Activated naive CD8-positive, alpha-beta T cell treated with anti-CD3 and anti-CD28 coated beads for 36 hours (primary cell): Measurements from ENCODE around the gene TMIE. TPM values are rescaled to one million over a fixed set of nuclear protein-coding genes. Genes with fewer than 3 reads are reported as not detected.
"Not testable (repeated sequence)": the region's sequence is repeated elsewhere in the genome, so short reads cannot be mapped to it uniquely, and the experiment has no call there.

Experiments used
- DNase-seq: peaks from one replicate; pipeline ENCODE4 v3.0.0; 2021
- H3K27ac Mint-ChIP-seq: one replicate; pipeline ENCODE4 v1.8.0; 2022; ENCODE audit warnings: mild to moderate bottlenecking, moderate library complexity, mixed read lengths
- H3K27me3 Mint-ChIP-seq: one replicate; pipeline ENCODE4 v1.8.0; 2022; ENCODE audit warnings: mild to moderate bottlenecking, mixed read lengths
- H3K36me3 Mint-ChIP-seq: one replicate; pipeline ENCODE4 v1.8.0; 2021; ENCODE audit warnings: mild to moderate bottlenecking, mixed read lengths
- H3K4me1 Mint-ChIP-seq: one replicate; pipeline ENCODE4 v1.8.0; 2021; ENCODE audit warnings: mixed read lengths
- H3K4me3 Mint-ChIP-seq: one replicate; pipeline ENCODE4 v1.8.0; 2022; ENCODE audit warnings: mild to moderate bottlenecking, moderate library complexity, mixed read lengths
- H3K9me3 Mint-ChIP-seq: one replicate; pipeline ENCODE4 v1.8.0; 2022; ENCODE audit warnings: mixed read lengths
- total RNA-seq, 2 experiments: library from RNA; stranded (reverse); gene quantifications; one replicate each; pipeline ENCODE4 v1.2.3, GENCODE V29; 2021

TMIE gene
- total RNA-seq, 2 experiments from 2014 or later = 0.41 to 0.42 TPM

- H3K36me3 Mint-ChIP-seq = no peaks in the 10 kb centered on the region
- no peak for DNase-seq
- H3K4me3 Mint-ChIP-seq = no peak overlapping the region
- no peaks in the 10 kb centered on the region for H3K9me3 Mint-ChIP-seq
- no peaks in the 10 kb centered on the region for H3K4me1 Mint-ChIP-seq
- H3K27me3 Mint-ChIP-seq = peaks cover 10% of the 10 kb centered on the region
- H3K27ac Mint-ChIP-seq = no peak overlapping the region
Measured at GRCh38 chr3:46736006-46736872, 35.0 kb downstream of the TMIE start.

DNA sequence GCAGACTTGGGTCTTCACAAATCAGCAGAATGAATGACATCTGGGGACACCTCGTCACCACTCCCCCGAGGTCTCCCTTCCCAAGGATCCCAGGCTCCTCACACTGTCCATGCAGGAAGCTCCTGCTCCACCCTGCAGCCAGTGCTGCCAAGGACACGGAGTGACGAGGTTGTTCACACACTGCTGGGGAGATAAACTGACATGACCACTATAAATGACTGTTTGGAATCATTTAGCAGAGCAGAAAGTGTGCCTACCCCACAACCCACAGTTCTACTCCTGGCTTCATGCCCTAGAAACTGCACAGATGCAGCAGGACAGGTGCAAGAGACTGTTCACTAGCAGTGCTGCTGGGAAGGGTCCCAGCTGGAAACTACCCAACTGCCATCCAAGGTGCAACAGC is 36.1 kb downstream of the TMIE start:
- H3K36me3 Mint-ChIP-seq = no peaks in the 10 kb centered on the region
- no peaks in the 10 kb centered on the region for H3K4me1 Mint-ChIP-seq
- H3K27me3 Mint-ChIP-seq = peaks cover 10% of the 10 kb centered on the region
- no peak overlapping the region for H3K4me3 Mint-ChIP-seq
- DNase-seq = no peak
- H3K9me3 Mint-ChIP-seq = no peaks in the 10 kb centered on the region
- H3K27ac Mint-ChIP-seq = no peak overlapping the region

DNA sequence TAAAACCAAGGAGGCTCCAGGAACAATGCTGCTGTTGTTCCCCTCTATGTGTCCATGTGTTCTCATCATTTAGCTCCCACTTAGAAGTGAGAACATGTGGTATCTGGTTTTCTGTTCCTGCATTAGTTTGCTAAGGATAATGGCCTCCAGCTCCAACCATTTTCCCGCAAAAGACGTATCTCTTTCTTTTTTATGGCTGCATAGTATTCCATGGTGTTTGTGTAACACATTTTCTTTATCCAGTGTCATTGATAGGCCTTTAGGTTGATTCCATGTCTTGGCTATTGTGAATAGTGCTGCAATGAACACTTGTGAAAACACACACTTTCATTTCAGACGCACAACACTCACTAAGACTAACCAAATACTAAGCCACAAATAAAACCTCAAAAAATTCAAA is 38.4 kb downstream of the TMIE start:
- H3K4me1 Mint-ChIP-seq, H3K27ac Mint-ChIP-seq, DNase-seq, H3K36me3 Mint-ChIP-seq, H3K4me3 Mint-ChIP-seq, H3K9me3 Mint-ChIP-seq: not testable (repeated sequence)
- H3K27me3 Mint-ChIP-seq = peaks cover 10% of the 10 kb centered on the region

DNA sequence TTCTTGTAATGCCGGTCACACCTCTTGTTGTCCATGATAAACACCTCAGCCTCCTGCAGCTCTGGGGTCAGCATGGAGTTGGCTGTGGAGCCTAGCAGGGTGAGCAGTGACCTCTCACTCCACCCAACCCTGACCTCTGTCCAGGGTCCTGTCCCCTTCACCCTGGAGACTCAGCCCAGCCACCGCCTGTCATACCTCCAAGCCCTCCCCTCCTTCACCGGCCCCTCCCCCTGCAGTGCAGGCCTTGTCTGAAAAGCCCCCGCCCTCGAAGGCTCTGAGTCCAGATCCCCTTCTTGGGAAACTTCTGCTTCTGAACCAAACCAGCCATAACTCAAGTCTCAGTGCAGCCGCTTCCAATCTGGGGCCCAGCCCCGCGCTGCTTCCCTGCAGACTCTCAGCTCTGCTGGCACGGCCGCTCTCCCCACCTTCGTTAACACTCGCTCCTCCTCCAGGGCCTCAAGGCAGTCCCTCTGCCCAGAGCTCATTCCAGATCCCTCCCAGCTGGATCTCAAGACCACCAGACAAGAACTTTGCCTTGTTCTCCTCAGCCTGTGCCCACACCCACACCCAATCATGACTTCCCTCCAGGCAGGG is 41.9 kb downstream of the TMIE start:
- H3K9me3 Mint-ChIP-seq = no peaks in the 10 kb centered on the region
- H3K36me3 Mint-ChIP-seq = no peaks in the 10 kb centered on the region
- H3K4me3 Mint-ChIP-seq = no peak overlapping the region
- no peaks in the 10 kb centered on the region for H3K27me3 Mint-ChIP-seq
- H3K4me1 Mint-ChIP-seq = no peaks in the 10 kb centered on the region
- H3K27ac Mint-ChIP-seq = no peak overlapping the region
- no peak for DNase-seq

GRCh38 chr3:46746711-46747110 is 45.5 kb downstream of the TMIE start:
- H3K27me3 Mint-ChIP-seq = no peaks in the 10 kb centered on the region
- H3K4me1 Mint-ChIP-seq = no peaks in the 10 kb centered on the region
- H3K4me3 Mint-ChIP-seq = no peak overlapping the region
- H3K36me3 Mint-ChIP-seq = no peaks in the 10 kb centered on the region
- DNase-seq = no peak
- H3K27ac Mint-ChIP-seq = no peak overlapping the region
- H3K9me3 Mint-ChIP-seq = no peaks in the 10 kb centered on the region

DNA sequence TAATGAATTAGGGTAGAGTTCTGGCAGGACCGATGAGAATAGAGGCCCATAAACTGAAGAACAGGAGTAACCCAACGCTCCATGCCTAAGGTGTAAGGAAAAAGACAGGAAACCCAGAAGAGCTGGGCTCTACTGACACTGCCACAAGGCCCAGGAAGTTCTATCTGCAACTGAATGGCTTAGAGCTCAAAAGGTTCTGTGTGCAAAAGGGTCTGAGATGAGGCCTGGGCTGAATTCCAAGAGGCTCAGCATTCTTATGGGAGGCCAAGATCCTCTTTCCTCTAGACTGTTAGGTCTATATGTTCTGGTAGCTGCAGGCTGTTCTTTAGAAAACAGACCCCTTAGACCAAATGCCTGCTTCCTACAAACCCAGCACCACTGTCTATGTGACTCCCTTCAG is 47.0 kb downstream of the TMIE start:
- H3K27me3 Mint-ChIP-seq = no peaks in the 10 kb centered on the region
- H3K27ac Mint-ChIP-seq = no peak overlapping the region
- no peaks in the 10 kb centered on the region for H3K9me3 Mint-ChIP-seq
- H3K36me3 Mint-ChIP-seq = no peaks in the 10 kb centered on the region
- H3K4me3 Mint-ChIP-seq = no peak overlapping the region
- DNase-seq = no peak
- peaks cover 5% of the 10 kb centered on the region for H3K4me1 Mint-ChIP-seq

- H3K4me1 Mint-ChIP-seq = peaks cover 8% of the 10 kb centered on the region
Measured at GRCh38 chr3:46749129-46749528, 47.9 kb downstream of the TMIE start.

DNA sequence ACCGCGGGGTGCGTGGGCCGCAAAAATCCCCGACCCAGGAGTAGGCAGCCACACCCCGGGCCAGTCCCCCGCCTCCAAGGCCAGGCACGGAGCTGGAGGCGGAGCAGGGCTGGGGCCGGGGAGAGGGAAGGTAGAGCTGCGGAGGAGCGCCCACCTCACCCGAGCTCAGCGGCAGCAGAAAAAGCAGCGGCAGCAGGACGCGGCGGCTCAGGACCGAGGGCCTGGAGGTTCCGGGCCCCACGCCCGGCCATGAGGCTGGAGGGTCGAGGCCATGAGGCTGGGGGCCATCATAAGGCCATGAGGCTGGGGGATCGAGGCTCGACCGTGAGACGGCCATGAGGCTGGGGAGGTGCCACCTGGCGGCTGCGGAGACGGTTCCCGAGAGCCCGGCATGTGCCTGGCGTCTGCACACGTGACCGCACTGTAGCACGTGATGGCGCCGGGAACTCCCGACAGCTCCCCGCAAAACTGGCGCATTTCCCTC is 49.4 kb downstream of the TMIE start:
- Mint-ChIP-seq H3K4me1 (peaks cover 8% of the 10 kb centered on the region), H3K27ac (no peak overlapping the region), H3K4me3 (no peak overlapping the region), H3K36me3 (no peaks in the 10 kb centered on the region), H3K9me3 (no peaks in the 10 kb centered on the region), H3K27me3 (no peaks in the 10 kb centered on the region)
- DNase-seq = no peak

More at GRCh38 chr3:46749129-46749528, 47.9 kb downstream of the TMIE start:
- no peaks in the 10 kb centered on the region for H3K9me3 Mint-ChIP-seq
- H3K27ac Mint-ChIP-seq = no peak overlapping the region
- DNase-seq = no peak
- H3K27me3 Mint-ChIP-seq = no peaks in the 10 kb centered on the region
- H3K4me3 Mint-ChIP-seq = no peak overlapping the region
- no peaks in the 10 kb centered on the region for H3K36me3 Mint-ChIP-seq

GRCh38 chr3:46753127-46753526 is 51.9 kb downstream of the TMIE start:
- not testable (repeated sequence) for H3K4me1 Mint-ChIP-seq, H3K27ac Mint-ChIP-seq

GRCh38 chr3:46755646-46756045 is 54.5 kb downstream of the TMIE start:
- Mint-ChIP-seq H3K36me3 (no peaks in the 10 kb centered on the region), H3K27me3 (no peaks in the 10 kb centered on the region), H3K27ac (no peak overlapping the region), H3K4me1 (peaks cover 8% of the 10 kb centered on the region), H3K4me3 (no peak overlapping the region), H3K9me3 (no peaks in the 10 kb centered on the region)
- DNase-seq = no peak

More at GRCh38 chr3:46753127-46753526, 51.9 kb downstream of the TMIE start:
- not testable (repeated sequence) for H3K9me3 Mint-ChIP-seq, H3K4me3 Mint-ChIP-seq, H3K36me3 Mint-ChIP-seq, H3K27me3 Mint-ChIP-seq
- peak; percentile 24 for DNase-seq

DNA sequence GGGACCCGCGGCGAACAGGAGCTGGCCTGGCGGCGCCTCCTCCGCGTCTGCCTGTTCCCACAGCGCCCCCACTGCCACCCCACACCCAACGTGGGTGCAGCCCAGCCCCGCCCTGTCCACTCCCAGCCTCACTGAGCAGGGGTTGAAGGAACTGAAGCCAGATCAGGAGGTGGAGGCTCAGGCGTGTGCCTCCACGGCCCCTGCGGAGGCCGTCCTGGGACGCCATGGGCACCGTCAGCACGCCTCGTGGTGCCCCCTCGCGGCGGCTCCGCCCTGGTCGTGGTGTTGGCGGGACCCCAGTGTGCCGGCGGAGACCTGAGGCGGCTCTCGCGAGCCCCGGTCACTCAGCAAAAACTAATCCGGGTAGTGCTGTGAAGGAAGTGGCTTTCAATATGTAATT is 55.5 kb downstream of the TMIE start:
- no peak overlapping the region for H3K27ac Mint-ChIP-seq
- no peaks in the 10 kb centered on the region for H3K36me3 Mint-ChIP-seq
- no peak for DNase-seq
- H3K4me1 Mint-ChIP-seq = peaks cover 8% of the 10 kb centered on the region
- H3K27me3 Mint-ChIP-seq = no peaks in the 10 kb centered on the region
- H3K4me3 Mint-ChIP-seq = no peak overlapping the region
- no peaks in the 10 kb centered on the region for H3K9me3 Mint-ChIP-seq

- Mint-ChIP-seq H3K4me1 (no peaks in the 10 kb centered on the region), H3K27ac (no peak overlapping the region), H3K36me3 (peaks cover 1% of the 10 kb centered on the region), H3K27me3 (no peaks in the 10 kb centered on the region), H3K9me3 (peaks cover 16% of the 10 kb centered on the region), H3K4me3 (no peak overlapping the region)
- no peak for DNase-seq
Measured at GRCh38 chr3:46759239-46760167, 58.3 kb downstream of the TMIE start.
